GM10248 (cell line): ENCODE data around the gene MGRN1.

Experiments used
- CTCF ChIA-PET: fragments of 300-600 bp; sonication (Branson Sonifier 250); formaldehyde crosslinking; extraction: SDS; loops from one replicate; lab custom pipeline; 2021; ENCODE audit warnings: antibody characterized with exemption; lab: Yijun Ruan, JAX
- POLR2A ChIA-PET: fragments of 350-650 bp; sonication (Branson Sonifier 250); formaldehyde crosslinking; extraction: SDS; loops from one replicate; lab custom pipeline; 2020; ENCODE audit warnings: antibody characterized with exemption; lab: Yijun Ruan, JAX
- DNase-seq: peaks from one replicate; pipeline ENCODE4 v3.0.0; 2012; ENCODE audit errors: extremely low spot score
- TF ChIP-seq, protein P1 (sequence below): IDR thresholded peaks from 2 replicates; pipeline ENCODE4 v1.5.1; 2012; ENCODE audit warnings: mild to moderate bottlenecking, low read depth; ENCODE audit errors: extremely low read depth, missing control alignments, control extremely low read depth

The MGRN1 gene

DNA sequence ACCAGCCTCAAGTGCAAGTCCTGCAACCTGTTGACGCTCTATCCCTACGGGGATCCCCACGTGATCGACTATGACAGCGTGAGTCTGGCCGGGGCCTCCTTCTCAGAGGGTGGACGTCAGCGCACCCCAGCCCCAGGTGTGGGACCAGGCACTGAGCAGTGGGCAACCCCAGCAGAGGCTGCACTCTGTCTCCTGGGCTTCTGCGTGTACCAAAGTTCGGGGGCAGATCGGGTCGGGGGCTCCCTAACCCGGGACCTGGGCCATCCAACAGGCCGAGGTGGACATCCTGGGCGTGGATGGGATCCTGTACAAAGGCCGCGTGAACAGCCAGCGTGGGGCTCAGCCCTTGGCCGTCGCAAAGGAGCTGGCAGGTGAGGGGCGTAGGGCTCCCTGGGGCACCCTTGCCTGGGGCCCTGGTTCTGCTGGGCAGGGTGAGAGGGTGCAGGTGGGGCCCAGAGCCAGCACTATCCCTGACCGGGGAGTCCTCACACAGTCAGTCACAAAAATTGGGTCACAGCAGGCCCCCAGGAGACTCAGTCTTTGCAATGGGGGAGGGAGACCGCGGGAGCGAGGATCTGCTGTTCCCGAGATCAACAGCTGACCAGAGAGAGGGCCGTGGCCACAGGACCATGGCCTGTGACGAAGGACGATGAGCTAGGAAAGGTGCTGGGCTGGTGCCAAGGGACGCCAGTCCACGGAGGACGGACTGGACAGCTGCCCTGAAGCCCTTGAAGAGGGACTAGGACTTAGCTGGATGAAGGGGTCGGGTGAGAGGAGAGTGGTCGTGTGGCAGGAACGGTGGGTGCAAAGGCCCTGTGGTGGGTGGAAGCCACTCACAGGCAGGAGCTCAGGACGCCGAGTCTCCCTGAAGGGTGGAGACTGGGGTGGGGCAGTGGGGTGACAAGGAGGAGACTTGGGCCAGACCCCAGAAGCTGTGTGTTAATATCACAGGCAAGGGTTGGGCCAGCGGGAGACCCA lies 29.9 kb upstream of the MGRN1 start:
- TF ChIP-seq, protein P1, sequence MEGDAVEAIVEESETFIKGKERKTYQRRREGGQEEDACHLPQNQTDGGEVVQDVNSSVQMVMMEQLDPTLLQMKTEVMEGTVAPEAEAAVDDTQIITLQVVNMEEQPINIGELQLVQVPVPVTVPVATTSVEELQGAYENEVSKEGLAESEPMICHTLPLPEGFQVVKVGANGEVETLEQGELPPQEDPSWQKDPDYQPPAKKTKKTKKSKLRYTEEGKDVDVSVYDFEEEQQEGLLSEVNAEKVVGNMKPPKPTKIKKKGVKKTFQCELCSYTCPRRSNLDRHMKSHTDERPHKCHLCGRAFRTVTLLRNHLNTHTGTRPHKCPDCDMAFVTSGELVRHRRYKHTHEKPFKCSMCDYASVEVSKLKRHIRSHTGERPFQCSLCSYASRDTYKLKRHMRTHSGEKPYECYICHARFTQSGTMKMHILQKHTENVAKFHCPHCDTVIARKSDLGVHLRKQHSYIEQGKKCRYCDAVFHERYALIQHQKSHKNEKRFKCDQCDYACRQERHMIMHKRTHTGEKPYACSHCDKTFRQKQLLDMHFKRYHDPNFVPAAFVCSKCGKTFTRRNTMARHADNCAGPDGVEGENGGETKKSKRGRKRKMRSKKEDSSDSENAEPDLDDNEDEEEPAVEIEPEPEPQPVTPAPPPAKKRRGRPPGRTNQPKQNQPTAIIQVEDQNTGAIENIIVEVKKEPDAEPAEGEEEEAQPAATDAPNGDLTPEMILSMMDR: no peak
- CTCF ChIA-PET: interaction anchor here (0.9 to 2.6 kb wide), 2 partner anchors 9 to 19 kb away, joined by 3 to 14 read pairs; no protein-coding TSS in a partner anchor
- POLR2A ChIA-PET: no interaction called here
- no peak for DNase-seq

DNA sequence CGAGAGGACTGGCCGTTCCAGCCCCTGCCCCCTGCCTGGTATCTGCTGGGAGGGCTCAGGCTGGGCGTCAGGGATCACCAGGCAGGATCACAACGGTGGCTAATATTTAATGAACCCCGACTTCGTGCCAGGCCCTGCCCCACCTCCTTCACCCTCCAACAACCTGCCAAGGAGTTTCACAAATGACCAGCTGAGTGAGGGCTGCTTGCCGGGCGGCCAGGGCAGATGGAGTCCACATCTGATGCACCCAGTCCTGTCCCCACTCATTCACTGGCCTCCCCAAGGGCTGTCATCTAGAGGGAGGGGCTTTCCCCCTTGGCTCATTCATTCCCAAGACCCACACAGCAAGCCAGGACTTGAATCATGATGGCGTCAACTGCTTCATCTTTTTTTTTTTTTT lies 27.5 kb upstream of the MGRN1 start:
- TF ChIP-seq, protein P1: no peak
- no peak for DNase-seq
- ChIA-PET CTCF (interaction anchor here (0.7 to 1.4 kb wide), 3 partner anchors 10 to 27 kb away, joined by 3 to 4 read pairs (median 3); partner anchors contain the start of gene MGRN1), POLR2A (no interaction called here)

DNA sequence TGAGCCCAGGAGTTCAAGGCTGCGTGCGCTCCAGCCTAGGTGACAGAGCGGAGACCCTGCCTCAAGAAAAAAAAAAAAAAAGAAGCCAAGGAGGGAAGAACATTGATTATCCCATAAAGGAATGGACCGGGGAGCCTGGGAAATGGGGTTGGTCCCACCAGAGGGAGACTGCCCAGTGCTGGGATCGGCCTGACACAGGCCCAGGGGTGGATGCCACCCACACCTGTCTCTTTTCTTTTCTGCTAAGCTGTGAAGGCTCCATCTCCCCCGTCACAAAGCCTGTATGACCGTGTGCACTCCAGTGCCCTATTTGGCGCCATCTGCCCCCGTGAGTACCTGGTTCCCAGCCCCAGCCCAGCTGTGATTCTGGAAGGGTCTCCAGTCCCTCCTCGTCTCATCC lies 25.6 kb upstream of the MGRN1 start:
- TF ChIP-seq, protein P1: no peak
- ChIA-PET CTCF (interaction anchor here (1.0 to 1.2 kb wide), 3 partner anchors 13 to 98 kb away, joined by 3 to 4 read pairs (median 4); partner anchors contain the start of gene MGRN1), POLR2A (no interaction called here)
- no peak for DNase-seq

DNA sequence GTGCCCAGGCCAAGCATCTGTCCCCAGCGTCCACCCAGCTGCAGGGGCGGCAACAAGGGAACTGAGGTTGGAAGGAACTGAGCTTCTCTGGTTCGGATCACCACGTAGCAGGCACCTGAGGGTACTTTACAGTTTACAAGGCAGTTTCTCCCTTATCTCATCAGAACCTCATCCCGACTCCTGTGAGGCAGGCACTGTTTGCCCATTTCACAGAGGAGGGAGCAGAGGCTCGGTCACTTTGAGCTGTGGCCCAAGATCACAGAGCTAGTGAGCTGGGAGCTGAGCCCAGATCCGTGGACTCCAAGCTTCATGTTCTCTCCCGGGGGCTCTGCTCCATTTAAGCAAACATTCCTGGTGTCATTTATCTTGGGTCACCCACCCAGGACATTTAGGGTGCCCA lies 25.1 kb upstream of the MGRN1 start:
- CTCF ChIA-PET: interaction anchor here (1.0 to 1.2 kb wide), 3 partner anchors 14 to 98 kb away, joined by 3 to 4 read pairs (median 4); partner anchors contain the start of gene MGRN1
- TF ChIP-seq, protein P1: no peak
- no peak for DNase-seq
- POLR2A ChIA-PET: no interaction called here

DNA sequence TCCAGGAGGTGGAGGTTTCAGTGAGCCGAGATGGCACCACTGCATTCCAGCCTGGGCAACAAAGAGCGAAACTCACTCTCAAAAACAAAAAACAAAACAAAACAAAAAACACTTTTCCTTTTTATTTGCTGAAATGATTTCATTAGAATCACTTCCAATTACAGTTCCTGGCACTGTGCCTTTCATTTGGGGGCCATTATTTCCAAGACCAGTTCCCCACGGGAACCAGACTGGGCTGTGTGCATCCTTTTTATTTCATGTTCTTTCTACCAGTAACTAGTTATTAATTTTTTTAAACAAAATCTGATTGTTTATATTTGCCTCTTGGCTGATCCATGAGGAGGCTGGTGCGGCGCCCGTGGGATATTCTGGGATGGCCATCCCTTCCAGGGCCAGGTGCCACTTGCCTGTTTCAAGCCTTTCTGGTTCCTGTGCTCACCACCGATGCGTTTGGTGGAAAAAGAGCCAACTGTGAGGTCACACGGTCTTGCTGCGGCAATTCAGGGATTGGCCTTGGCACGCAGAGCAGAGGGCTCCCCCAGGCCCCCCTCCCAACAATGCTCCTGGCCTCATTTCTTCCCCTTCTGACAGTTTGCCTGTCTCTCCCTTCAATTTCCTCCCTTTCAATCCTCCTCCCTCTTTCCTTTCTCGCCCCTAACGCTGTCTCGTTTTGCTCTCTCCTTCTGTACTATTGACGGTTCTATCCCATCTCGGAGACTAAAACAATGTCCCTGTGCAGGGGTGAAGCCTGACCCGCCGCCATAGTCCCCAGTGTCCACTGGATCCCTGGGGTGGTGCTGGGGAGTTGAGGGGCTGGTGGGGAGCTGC lies 23.4 kb upstream of the MGRN1 start:
- TF ChIP-seq, protein P1: no peak
- CTCF ChIA-PET: no interaction called here
- POLR2A ChIA-PET: no interaction called here
- DNase-seq: no peak

DNA sequence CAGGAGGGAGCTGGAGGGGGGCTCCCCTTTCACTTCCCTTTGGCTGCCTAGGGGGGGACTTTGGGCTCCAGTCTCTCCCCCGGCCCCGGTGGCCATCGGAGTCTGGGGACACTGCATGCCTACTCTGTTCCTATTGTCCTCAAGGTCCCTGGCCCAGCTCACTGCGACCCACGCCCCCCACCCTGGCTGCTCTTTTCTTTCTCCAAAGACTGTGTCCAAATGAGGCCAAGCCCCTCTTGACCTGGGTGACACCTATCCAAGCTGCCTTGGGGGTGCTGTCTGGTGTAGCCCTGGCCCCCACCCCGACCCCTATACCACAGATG lies 22.8 kb upstream of the MGRN1 start:
- TF ChIP-seq, protein P1: no peak
- no peak for DNase-seq
- ChIA-PET CTCF (no interaction called here), POLR2A (interaction anchor here (0.6 kb wide), 1 partner anchor 11 kb away, joined by 5 read pairs; no protein-coding TSS in a partner anchor)
